KBM-7 (cell line): ENCODE measurements around the gene BCLAF3.

Experiments used
- DNase-seq: peaks from one replicate; pipeline ENCODE4 v3.0.0-alpha.2; 2015
- in situ Hi-C: fragments of 300-500 bp; cut with MboI; formaldehyde crosslinking; loops from 2 replicates; pipeline ENCODE4 v1.14.3; 2020; ENCODE audit warnings: low sequenced_read_pairs, low pct_unique_long_range_greater_than_20kb, mixed read lengths

Gene BCLAF3

DNA sequence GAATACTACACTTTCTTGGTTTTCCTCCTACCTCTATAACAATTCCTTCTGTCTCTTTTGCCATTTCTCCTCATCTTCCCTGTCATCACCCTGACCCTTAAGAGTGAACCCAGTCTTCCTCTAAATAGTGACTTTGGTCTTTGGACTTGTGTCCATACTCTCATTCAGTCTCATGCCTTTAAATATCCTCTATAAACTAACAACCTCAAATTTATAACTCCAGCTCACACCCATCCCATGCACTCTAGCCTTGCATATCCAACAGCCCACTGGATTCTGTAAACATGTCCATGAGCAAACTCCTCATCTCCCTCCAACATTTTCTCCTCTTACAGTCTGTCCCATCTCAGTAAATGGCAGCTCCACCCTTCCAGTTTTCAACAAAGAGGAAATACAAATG is 15.0 kb downstream of the BCLAF3 start:
- in situ Hi-C loops: no loop called here
- no peak for DNase-seq

DNA sequence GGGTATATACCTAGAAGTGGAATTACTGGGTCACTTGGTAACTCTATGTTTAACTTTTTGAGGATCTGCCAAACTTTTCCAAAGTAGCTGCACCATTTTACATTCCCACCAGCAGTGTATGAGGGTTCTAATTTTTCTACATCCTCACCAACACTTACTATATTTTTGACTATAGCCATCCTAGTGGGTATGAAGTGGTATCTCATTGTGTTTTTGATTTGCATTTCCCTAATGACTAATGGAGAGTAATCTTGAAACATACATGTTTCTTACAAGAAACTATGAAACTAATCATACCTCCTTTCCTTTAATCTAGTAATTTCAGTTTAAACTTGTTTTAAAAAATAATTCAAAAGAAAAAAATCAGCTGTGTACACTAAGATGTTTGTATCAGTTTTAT is 17.9 kb downstream of the BCLAF3 start:
- in situ Hi-C loops: no loop called here
- DNase-seq: no peak

DNA sequence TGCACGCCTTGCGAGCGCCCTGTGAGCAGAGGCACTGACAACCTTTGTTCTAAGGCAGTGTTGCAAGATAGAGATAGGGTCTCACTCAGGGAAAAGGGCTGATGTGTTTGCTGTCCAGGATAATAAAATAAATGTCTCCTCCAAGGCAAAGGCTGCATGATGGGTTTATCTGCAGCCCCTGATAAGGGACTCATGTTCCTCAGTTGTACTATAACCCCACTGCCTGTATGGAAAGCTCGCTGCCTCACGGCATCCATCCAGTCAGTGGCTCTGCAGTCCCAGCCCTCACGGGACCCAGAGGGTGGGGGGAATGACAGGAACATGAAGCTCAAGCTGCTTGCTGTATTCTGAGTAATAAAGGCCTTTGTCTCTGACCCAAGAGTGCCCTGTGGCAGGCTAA is 22.6 kb downstream of the BCLAF3 start:
- in situ Hi-C loops: no loop called here

DNA sequence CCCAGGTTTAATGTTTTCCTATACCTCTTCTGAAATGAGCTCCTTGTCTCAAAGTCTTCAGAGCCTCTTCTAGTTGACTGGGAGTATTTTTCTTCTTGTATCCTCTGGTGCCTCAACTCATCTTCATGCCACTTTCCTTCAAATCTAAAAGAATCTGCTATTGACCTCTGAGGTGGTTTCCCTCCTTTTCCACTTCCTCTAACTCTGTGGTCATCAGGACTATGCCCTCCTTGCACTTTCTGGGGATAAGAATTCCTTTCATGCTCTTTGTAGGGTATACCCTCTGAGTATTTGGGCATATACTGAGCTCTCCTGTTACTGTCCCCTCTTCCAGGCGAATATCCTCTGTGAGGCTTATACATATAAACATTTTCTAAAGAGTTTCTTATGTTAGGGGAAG is 24.8 kb downstream of the BCLAF3 start:
- in situ Hi-C loops: no loop called here
- no peak for DNase-seq

More for the DNA sequence above, 22.6 kb downstream of the BCLAF3 start:
- DNase-seq: no peak

DNA sequence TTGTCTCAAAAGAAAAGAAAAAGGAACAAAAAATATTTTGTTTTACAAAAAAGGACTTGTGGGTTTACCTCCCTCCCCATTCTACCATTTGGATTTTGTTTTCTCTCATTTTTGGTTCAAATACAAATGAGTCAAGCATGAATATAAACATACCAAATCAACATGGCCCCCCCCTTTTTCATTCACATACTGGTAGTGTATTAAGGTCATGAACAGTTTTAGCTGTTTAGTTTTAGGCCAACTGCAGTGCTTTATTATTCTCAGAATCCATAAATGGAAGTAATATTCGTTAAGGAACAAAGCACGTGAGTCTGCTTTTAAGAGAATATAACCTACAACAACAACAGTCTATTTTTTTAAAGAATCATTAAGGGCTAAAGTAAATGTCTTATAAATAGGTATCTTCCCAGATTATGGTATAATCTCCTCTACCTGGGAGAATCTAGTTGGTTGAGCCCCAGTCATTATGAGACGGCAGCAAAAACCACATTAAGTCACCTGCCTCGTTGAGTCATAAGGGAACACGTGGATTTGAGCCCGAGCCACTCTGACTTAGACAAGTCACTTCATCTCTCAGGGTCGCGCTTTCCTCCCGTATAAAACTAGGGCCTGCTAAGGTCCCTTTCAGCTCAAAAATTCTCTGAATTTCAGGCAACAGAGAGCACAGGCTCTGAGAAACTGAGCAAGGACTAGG is 26.7 kb downstream of the BCLAF3 start:
- in situ Hi-C loops: no loop called here
- DNase-seq: no peak

DNA sequence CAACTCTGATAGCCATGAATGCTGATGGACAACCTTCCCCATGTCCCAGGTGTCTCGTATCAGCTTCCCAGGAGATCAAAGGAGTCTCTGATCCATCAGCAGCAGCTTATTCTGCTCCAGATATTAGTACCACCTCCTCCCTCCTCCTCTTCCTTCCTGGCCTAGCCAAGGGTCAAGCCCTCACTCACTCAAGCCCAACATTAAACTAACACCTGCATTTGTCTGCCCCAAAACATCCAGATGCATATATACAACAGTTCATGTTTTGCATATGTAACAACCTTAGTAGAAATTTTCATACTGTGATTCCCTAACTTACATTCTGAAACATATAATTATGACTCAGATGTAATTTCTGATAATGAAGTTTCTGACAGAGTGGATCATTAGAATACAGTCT is 29.9 kb downstream of the BCLAF3 start:
- in situ Hi-C loops: no loop called here
- DNase-seq: no peak

DNA sequence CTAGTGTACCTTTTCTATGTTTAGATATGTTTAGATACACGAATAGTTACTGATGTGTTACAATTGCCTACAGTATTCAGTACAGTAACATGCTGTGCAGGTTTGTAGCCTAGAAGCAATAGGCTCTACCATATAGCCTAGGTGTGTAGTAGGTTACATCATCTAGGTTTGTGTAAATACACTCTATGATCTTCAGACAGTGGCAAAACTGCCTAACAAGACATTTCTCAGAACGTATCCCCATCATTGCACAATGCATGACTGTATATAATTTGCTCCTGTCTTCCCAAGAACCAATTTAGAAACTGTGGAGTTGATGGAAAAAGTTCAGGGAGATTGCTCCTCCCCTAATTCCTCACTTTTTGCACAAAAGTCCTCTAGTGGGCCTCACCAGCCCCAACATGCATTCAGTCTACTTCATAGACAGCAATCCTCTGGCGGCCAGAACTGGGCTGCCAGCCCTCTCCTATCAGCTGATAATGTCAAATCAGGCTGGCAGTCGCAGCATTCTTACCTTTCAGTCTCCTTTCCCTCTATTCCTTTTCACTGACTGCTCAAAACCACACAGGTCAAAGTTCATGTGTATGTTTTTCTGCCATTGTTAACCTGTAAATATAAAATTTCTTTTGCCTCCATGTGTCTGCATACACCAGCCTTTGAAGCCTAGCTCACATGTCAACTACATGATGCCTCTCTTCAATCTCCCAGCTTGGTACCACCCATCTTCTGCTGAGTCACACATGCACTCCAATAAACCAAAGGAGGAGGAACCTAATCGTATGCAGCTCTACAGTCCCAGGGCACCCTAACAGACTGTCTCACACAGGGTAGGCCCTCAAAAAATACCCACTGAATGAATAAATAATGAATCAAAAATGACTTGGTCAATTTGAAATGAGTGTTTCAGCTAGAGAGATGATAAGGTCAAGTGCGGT is 32.0 kb downstream of the BCLAF3 start:
- in situ Hi-C loops: no loop called here
- no peak for DNase-seq

DNA sequence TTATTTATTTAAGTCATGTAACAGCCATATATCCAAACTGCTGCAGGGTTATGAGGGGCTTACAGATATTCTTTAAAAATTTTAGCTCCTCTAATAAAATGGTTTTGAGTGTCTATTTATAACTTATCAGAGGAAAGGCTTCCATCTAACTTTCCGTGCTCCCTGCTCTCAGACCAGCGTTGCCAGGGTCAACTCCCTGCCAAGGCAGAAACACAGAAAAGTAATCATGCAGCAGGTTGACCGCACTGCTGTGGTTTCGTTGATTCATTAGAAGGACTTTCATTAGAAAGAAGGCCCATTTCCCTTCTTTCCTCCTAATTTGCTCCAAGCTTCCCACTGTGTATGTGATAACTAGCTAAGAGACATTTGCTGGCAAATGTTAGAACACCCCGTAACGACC is 33.9 kb downstream of the BCLAF3 start:
- DNase-seq: no peak
- in situ Hi-C loops: no loop called here

DNA sequence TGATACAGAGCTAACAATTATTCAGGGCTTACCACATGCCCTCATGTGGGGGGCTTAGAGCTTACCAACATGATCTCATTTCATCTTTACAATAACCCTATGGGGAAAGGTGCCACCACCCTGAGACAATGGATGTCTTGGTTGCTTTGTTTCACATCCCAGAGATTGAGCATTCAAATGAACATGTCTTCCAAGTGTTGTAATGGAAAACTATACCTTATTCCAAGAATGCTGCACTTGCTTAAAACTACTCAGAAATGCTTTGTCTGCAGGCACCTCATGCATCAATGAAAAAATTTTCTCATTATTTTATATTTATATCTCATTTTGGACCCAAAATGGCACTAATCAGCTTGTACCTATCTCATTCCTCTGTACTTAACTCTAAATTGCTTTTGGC is 34.6 kb downstream of the BCLAF3 start:
- in situ Hi-C loops: no loop called here

DNA sequence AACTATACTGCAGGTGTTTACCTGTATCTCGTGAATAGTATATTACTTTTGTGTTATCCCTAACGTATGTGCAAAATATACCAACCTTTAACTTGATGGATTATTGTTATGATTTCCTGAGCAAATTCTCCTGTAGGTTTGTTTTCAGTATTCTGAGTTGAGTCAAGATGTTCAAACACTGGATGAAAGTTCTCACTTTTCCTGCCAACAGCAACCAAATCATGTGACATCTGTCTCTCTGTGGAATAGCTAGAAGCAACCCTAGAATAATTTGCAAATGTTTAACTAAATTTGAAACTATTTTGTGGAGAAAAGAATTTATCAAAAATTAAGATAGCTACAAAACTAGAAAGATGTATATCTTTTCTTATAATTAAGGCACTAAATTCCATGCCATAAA is 35.6 kb downstream of the BCLAF3 start:
- in situ Hi-C loops: no loop called here
- no peak for DNase-seq

More for the DNA sequence above, 34.6 kb downstream of the BCLAF3 start:
- DNase-seq: no peak

DNA sequence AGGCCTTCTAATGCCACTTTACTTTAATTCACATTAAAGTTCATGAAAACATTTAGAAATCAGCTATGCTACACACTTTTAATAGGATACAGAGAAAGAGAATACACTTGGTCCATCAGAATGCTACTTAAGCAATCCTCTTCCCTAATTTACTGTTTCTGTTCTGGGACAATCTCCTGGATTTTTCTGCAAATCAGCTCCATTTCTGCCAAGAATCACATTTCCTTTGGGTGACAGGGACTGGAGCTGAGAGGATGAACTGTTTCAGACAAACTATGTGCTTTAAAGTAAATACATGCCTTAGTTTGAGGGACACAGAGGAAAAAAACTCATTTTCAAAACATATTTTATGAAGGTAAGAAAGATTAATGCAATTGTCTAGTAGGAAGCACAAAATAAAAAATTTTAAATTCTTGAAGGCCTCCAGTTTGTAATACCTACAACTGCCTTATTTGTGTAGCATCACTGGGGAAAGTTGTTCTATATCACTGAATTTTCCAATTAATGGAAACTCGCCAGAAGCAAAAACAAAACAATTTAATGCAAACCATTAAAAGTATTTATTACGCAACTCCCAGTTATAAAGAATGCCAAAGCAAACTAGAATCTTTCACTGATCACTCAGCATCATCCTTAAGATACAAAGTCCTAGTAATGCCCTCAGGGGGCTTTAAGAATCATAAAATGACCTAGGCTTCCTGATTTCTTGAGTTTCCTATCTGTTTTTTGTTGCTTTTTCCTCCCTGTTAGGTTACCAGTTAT is 36.3 kb downstream of the BCLAF3 start:
- in situ Hi-C loops: no loop called here
- DNase-seq: no peak

DNA sequence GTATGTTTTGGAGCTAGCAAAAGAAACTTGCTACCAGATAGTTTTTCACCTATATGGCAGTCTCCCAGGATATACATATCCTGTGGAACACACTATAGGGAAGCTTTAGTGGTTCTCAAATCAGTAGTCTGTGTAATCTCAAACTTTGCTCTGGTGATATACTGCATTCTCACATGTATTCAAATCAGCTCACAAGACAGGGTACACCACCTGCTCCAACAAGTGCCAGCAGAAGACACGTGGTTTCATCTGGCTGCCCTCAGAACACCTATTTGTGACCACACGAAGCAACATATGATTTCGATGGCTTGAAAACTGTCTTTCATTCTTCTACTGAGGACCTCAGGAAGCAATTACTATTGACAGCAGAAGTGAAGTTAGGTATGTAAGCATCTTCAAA is 37.7 kb downstream of the BCLAF3 start:
- no peak for DNase-seq
- in situ Hi-C loops: no loop called here

DNA sequence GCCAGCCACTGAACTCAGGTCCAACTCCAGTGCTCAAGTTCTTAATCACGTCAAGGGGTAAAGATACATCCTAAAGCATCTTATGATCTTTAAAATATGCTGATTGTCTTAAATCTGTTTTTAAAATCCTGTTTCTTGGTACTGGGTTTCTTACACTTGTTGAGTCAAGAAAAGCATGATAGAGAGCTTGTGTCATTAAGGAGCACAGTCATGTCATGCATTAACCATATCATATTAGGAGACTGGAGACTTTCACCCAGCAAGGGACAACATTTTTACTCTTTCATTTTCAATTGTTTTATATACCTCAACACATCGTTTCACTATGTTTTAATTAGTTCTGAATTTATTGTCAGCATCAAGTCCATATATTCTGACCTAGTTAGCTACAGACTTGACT is 41.5 kb downstream of the BCLAF3 start:
- in situ Hi-C loops: no loop called here
- DNase-seq: no peak

DNA sequence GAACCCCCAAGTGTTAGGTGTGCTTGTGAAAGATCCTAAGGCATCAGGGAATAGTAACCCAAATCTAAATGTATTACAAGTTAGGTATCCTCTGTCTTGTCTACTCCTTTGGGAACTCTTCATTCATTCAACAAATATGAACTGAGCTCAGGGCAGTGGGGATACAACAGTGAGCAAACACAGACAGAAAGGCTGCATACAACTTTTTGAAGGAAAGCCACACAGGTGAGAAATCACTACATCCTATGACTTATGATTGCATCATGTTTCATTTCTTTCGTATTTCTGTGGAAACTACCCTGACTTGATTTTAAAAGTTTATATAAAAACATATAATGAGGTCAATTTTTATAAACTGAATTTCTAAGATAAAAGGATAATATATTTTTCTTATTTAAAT is 43.2 kb downstream of the BCLAF3 start:
- DNase-seq: no peak
- in situ Hi-C loops: no loop called here
